Testis (tissue), 3 donors: ENCODE measurements around the gene FOXC1. TPM values are rescaled to one million over a fixed set of nuclear protein-coding genes. Genes with fewer than 3 reads are reported as not detected.
A peak's percentile ranks its signal among the peaks of the same experiment; 100 is the strongest.

ENCODE experiments used
- DNase-seq: peaks from one replicate; pipeline ENCODE4 v3.0.0-alpha.2; 2019
- H3K27ac ChIP-seq, 2 donors: fragments of 200-600 bp; sonication (generic); one replicate each; pipeline ENCODE4 v1.5.1; 2019
- H3K27me3 ChIP-seq: fragments of 200-600 bp; sonication (generic); one replicate; pipeline ENCODE4 v1.5.1; 2019
- H3K36me3 ChIP-seq: fragments of 200-600 bp; sonication (generic); one replicate; pipeline ENCODE4 v1.5.1; 2017; ENCODE audit warnings: low read depth; ENCODE audit errors: missing control alignments
- H3K4me1 ChIP-seq: fragments of 200-600 bp; sonication (generic); one replicate; pipeline ENCODE4 v1.5.1; 2019
- H3K4me3 ChIP-seq, 2 donors: fragments of 200-600 bp; sonication (generic); one replicate each; pipeline ENCODE4 v1.5.1; 2017 to 2019
- H3K9me3 ChIP-seq: fragments of 200-600 bp; sonication (generic); one replicate; pipeline ENCODE4 v1.5.1; 2017
- POLR2A ChIP-seq: fragments of 450-650 bp; IDR thresholded peaks from one replicate; pipeline ENCODE4 v1.6.1; 2017; ENCODE audit warnings: antibody characterized with exemption, mild to moderate bottlenecking, moderate library complexity
- WGBS, 2 donors: methylation state at CpG; one replicate each; pipeline ENCODE4 v1.1.5; 2018; 5-methylcytosine and 5-hydroxymethylcytosine counted together
- intact Hi-C: fragments of 100-400 bp; cut with DNase I; formaldehyde crosslinking; loops from one replicate; pipeline ENCODE4 v1.15.1; 2023; ENCODE audit warnings: low total_unique reads
- polyA plus RNA-seq: library from polyadenylated mRNA; stranded (reverse); fragments of 350-450 nt; fragmentation: Illumina TruSeq; extraction: RNeasy Lipid Tissue Mini Kit (QIAGEN cat#74804); gene quantifications from one replicate; pipeline ENCODE4 v1.2.3, GENCODE V29; 2014; ENCODE audit warnings: low read depth, low replicate concordance; ENCODE audit not compliant: insufficient read depth
- total RNA-seq, 2 donors: library from RNA; depleted of rRNA; stranded (reverse); fragments of >200 nt; gene quantifications; one replicate each; pipeline ENCODE4 v1.2.3, GENCODE V29; 2016
- TF ChIP-seq, protein P1 (sequence below), 3 experiments: fragments of 450-650 bp in 2 of 3; fragments of 200-600 bp in 1 of 3; sonication (generic) in 1 of 3; IDR thresholded peaks; one replicate each; pipeline ENCODE4 v1.5.1; 2016 to 2019; ENCODE audit warnings: antibody characterized with exemption in 3 of 3, mild to moderate bottlenecking in 2 of 3, moderate library complexity in 1 of 3

FOXC1 gene
- total and polyA plus RNA-seq, 3 donors from 2014 or later, result 4.7 to 10.6 (median 9.4) TPM

DNA sequence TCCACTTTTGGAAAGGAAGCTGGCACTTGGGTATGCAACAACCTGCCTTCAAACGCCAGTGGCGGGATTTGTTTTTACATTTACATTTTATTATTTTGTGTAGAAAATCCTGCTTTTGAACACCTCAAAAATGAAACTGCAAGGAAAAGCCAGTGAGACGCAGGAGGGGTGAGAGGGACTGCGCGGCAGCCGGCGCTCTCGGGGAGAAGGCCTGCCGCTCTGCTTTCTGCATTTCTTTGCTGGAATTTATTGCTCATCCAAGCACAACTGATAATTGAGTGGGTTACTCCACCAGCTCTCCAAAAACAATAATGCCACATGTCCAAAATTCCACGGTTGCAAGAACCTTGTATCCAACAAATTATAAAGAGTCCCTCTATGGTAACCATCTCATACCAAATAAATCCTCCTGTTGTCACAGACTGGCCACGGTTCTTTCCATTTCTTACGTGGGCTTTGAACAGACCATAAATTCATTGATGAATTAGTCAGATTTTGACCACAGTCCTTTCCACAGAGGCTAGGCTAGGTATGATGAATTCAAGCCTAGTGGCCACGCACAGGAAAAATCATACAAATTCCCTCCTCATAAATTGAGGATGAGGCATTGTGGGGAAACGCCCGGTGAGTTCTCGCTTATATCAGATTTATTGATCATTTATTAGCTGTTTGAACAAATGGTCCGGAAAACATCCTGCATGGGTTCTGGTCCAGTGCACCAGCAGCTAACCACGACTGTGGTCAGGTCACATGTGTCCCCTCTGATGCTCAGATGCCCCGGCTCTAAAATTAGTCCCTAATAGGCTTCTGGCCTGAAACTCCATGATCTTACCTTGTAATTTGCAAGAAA, 31.6 kb upstream of the FOXC1 start:
- TF ChIP-seq POLR2A, result no peak
- TF ChIP-seq, protein P1, sequence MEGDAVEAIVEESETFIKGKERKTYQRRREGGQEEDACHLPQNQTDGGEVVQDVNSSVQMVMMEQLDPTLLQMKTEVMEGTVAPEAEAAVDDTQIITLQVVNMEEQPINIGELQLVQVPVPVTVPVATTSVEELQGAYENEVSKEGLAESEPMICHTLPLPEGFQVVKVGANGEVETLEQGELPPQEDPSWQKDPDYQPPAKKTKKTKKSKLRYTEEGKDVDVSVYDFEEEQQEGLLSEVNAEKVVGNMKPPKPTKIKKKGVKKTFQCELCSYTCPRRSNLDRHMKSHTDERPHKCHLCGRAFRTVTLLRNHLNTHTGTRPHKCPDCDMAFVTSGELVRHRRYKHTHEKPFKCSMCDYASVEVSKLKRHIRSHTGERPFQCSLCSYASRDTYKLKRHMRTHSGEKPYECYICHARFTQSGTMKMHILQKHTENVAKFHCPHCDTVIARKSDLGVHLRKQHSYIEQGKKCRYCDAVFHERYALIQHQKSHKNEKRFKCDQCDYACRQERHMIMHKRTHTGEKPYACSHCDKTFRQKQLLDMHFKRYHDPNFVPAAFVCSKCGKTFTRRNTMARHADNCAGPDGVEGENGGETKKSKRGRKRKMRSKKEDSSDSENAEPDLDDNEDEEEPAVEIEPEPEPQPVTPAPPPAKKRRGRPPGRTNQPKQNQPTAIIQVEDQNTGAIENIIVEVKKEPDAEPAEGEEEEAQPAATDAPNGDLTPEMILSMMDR (IDR thresholded peaks at IDR 0.05), result no peak
- 63% methylated on average over 19 of the region's 19 CpGs for WGBS, 2 donors
- peak overlapping the region; percentile 22 to 75 for H3K27ac ChIP-seq
- H3K9me3 ChIP-seq, result no peaks in the 10 kb centered on the region
- DNase-seq, result no peak
- H3K4me3 ChIP-seq, result no peak overlapping the region
- no peaks in the 10 kb centered on the region for H3K27me3 ChIP-seq
- intact Hi-C loops, result no loop called here
- peaks cover 36% of the 10 kb centered on the region for H3K4me1 ChIP-seq
- no peaks in the 10 kb centered on the region for H3K36me3 ChIP-seq

DNA sequence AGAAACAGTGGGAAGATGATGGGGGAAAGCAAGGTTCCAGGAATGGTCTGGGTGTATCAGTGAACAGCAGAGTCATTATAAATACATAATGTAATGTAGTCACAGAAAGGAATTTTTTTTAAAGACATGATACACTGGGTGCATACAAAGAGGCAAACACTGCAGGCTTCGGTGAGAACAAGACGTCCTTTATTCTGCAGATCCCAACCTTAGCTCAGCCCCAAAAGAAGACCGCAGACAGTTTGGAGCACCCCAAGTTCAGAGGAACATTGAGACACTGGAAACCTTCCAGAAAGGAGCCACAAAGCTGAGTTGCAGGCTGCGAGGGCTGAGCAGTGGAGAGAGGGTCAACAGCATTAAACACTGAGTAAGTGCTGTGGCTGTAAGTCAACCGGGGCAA, 30.6 kb upstream of the FOXC1 start:
- Histone ChIP-seq H3K27me3 (no peaks in the 10 kb centered on the region), H3K4me1 (peaks cover 36% of the 10 kb centered on the region), H3K27ac (peak overlapping the region in 1 of 2 donors; percentile 19), H3K9me3 (no peaks in the 10 kb centered on the region), H3K4me3 (no peak overlapping the region), H3K36me3 (no peaks in the 10 kb centered on the region)
- intact Hi-C loops, result no loop called here
- no peak for TF ChIP-seq POLR2A
- TF ChIP-seq, protein P1 (IDR thresholded peaks at IDR 0.05), result no peak
- no peak for DNase-seq
- 42 to 47% methylated on average over 4 to 5 of the region's 5 CpGs for WGBS, 2 donors

DNA sequence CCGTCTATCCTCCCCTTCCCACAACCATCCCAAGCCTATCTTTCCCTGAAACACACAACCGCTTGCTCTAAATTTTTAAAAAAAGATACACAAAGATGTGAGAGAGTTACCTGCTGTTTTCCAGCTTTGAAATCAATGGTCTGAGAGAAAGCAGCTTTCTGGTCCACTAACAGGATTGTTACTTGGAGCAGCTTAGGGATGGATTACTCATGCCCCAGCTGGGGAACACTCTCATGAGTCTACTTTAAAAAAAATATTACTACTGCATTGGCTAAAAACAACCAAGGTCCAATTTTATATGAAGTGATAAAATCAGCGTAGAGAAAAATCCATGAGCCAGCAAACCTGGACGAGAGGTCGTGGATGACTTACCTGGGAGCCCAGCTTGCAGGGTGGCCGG, 29.6 kb upstream of the FOXC1 start:
- H3K4me3 ChIP-seq, result no peak overlapping the region
- no peaks in the 10 kb centered on the region for H3K27me3 ChIP-seq
- H3K9me3 ChIP-seq, result no peaks in the 10 kb centered on the region
- H3K36me3 ChIP-seq, result no peaks in the 10 kb centered on the region
- no peak overlapping the region for H3K27ac ChIP-seq
- peaks cover 33% of the 10 kb centered on the region for H3K4me1 ChIP-seq
- DNase-seq, result no peak
- intact Hi-C loops, result no loop called here
- TF ChIP-seq, protein P1 (IDR thresholded peaks at IDR 0.05), result no peak
- no peak for TF ChIP-seq POLR2A
- 65 to 72% methylated on average over 6 of the region's 6 CpGs for WGBS, 2 donors

DNA sequence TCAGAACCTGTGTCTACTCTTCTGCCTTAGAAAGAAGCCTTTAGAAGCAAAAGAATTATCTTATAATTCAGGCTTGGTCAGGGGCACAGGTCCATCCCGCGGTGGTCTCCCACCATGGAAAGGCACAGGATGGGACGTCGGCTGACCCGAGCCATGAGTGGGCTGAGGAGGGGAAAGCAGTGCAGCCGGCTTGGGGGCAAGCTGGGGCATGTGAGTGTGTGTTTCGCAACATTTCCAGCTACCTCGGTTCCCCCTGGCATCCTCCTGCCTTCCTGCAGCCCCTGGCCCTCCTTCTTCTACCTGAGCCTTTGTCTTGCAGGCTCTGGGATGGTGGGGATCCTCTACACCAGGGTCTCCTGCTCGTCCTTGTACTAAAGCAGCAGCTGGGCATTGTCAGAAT, 29.1 kb upstream of the FOXC1 start:
- TF ChIP-seq POLR2A, result no peak
- TF ChIP-seq, protein P1 (IDR thresholded peaks at IDR 0.05), result no peak
- 93 to 100% methylated on average over 7 to 9 of the region's 9 CpGs for WGBS, 2 donors
- peaks cover 28% of the 10 kb centered on the region for H3K4me1 ChIP-seq
- H3K9me3 ChIP-seq, result no peaks in the 10 kb centered on the region
- intact Hi-C loops, result no loop called here
- no peaks in the 10 kb centered on the region for H3K36me3 ChIP-seq
- no peak overlapping the region for H3K27ac ChIP-seq
- no peak overlapping the region for H3K4me3 ChIP-seq
- DNase-seq, result no peak
- no peaks in the 10 kb centered on the region for H3K27me3 ChIP-seq
